K562 (cell line): Measurements from ENCODE around the gene CDHR2. TPM values are rescaled to one million over a fixed set of nuclear protein-coding genes. Genes with fewer than 3 reads are reported as not detected.

Experiments used
- AFF4 ChIP-seq: sonication (generic); formaldehyde crosslinking; IDR thresholded peaks from 2 replicates; pipeline ENCODE4 v1.8.0; 2023; ENCODE audit warnings: mild to moderate bottlenecking, missing genetic modification reagents
- ATF3 ChIP-seq, 2 experiments: fragments of 450-650 bp in 1 of 2; sonication (generic) in 1 of 2; formaldehyde crosslinking in 1 of 2; IDR thresholded peaks in 1 of 2; conservative IDR thresholded peaks in 1 of 2; 2 replicates each; pipeline versions ENCODE4 v1.6.1 to v1.8.1; 2016 to 2023; ENCODE audit warnings: mild to moderate bottlenecking in 2 of 2, moderate library complexity in 2 of 2, inconsistent platforms in 1 of 2, missing genetic modification reagents in 1 of 2
- CREB3L1 ChIP-seq: fragments of 450-650 bp; IDR thresholded peaks from 2 replicates; pipeline ENCODE4 v1.6.1; 2014; ENCODE audit warnings: low read depth, mild to moderate bottlenecking, moderate library complexity, borderline replicate concordance
- HDAC8 ChIP-seq: fragments of 450-650 bp; IDR thresholded peaks from 2 replicates; pipeline ENCODE4 v1.6.1; 2016; ENCODE audit warnings: mild to moderate bottlenecking, missing genetic modification characterization, moderate library complexity, missing compliant biosample characterization
- SMARCA5 ChIP-seq: fragments of 450-650 bp; IDR thresholded peaks from 2 replicates; pipeline ENCODE4 v1.6.1; 2016
- SNRNP70 ChIP-seq: fragments of 200-400 bp; formaldehyde crosslinking; optimal IDR thresholded peaks from 2 replicates; pipeline ENCODE3; 2017; ENCODE audit warnings: low read depth, low read length
- TSC22D4 ChIP-seq: fragments of 450-650 bp; IDR thresholded peaks from 2 replicates; pipeline ENCODE4 v1.6.1; 2016; ENCODE audit warnings: missing genetic modification characterization, missing biosample characterization, control low read depth
- ZFPM2 ChIP-seq: fragments of 250-450 bp; sonication (Bioruptor Pico); IDR thresholded peaks from 2 replicates; pipeline ENCODE4 v1.5.1; 2022; ENCODE audit warnings: mild to moderate bottlenecking
- ZNF140 ChIP-seq: fragments of 250-450 bp; sonication (Bioruptor Pico); IDR thresholded peaks from 2 replicates; pipeline ENCODE4 v1.8.0; 2021; ENCODE audit warnings: moderate library complexity, mild to moderate bottlenecking, inconsistent platforms
- ZNF436 ChIP-seq: fragments of 250-450, 450-650 bp; sonication (Bioruptor Pico); formaldehyde crosslinking; IDR thresholded peaks from 2 replicates; pipeline ENCODE4 v1.7.0; 2020; ENCODE audit warnings: mild to moderate bottlenecking
- ZNF518B ChIP-seq: fragments of 250-450 bp; sonication (Bioruptor Pico); IDR thresholded peaks from 2 replicates; pipeline ENCODE4 v1.5.0; 2021; ENCODE audit warnings: mild to moderate bottlenecking, moderate library complexity
- polyA plus RNA-seq, 8 experiments: library from polyadenylated mRNA; depleted of rRNA in 4 of 8; stranded (reverse) in 5 of 8; unstranded in 3 of 8; fragments of >200 nt; fragmentation: Nextera tagmentation in 2 of 8; fragmentation: Illumina TruSeq in 1 of 8; extraction: Ambion mirVana in 2 of 8; extraction: Trizol in 1 of 8; gene quantifications; 2 replicates each; pipeline versions ENCODE4 v1.2.1 to v1.2.3, GENCODE V29; 2011 to 2014; ENCODE audit warnings: inconsistent platforms in 1 of 8, missing spikeins in 1 of 8
- total RNA-seq, 7 experiments: library from RNA; depleted of rRNA in 6 of 7; stranded (reverse); fragments of >200 nt in 6 of 7; fragmentation: Illumina TruSeq in 2 of 7; extraction: Trizol in 2 of 7; gene quantifications; 2 replicates each; pipeline versions ENCODE4 v1.2.1 to v1.2.3, GENCODE V29; 2011 to 2021; ENCODE audit warnings: low replicate concordance in 1 of 7

CDHR2 gene
- total and polyA plus RNA-seq, 9 of the 15 experiments (the other 6 are each of a cell fraction or from before 2014, with no cell fraction given) = 0.01 to 0.62 (median 0.09) TPM; not detected in 2

- TF ChIP-seq ZNF518B (CRISPR knock-in tag) (no peak), ZFPM2 (CRISPR knock-in tag) (no peak), ZNF140 (CRISPR knock-in tag) (no peak), SMARCA5 (peak; percentile 64; the same call in 1 of the 2 replicates), HDAC8 (tag) (no peak), SNRNP70 (no peak), ATF3 (IDR thresholded peaks at IDR 0.05) (no peak), ATF3 (CRISPR knock-in tag; conservative IDR thresholded peaks at IDR 0.05) (no peak), CREB3L1 (no peak), AFF4 (no peak), ZNF436 (CRISPR knock-in tag) (no peak), TSC22D4 (tag) (no peak)
- TF ChIP-seq, all 486 proteins: peak for 5
Measured at GRCh38 chr5:176638437-176638836, 89.3 kb downstream of the CDHR2 start (continued).
